HCT116 (cell line): ENCODE measurements around the gene LRRTM3. TPM values are rescaled to one million over a fixed set of nuclear protein-coding genes. Genes with fewer than 3 reads are reported as not detected.

ENCODE experiments used
- ATAC-seq: fragments of 200-7000 bp; cut with Tn5 transposase; 2 replicates; pipeline ENCODE4 v1.9.1; 2020; ENCODE audit warnings: mild to moderate bottlenecking, moderate library complexity
- BruUV-seq: library from RNA; stranded (reverse); fragments of 400-500 nt; replicated peaks from 2 replicates; lab custom pipeline; 2021; lab: Mats Ljungman, UMichigan
- CTCF ChIA-PET: fragments of 300-600 bp; sonication (Branson Sonifier 250); formaldehyde crosslinking; loops from one replicate; lab custom pipeline; 2021; ENCODE audit warnings: antibody characterized with exemption; lab: Charles Lee
- POLR2A ChIA-PET: fragments of 300-600, 350-600 bp; sonication (Branson Sonifier 250); formaldehyde crosslinking; loops from one replicate; lab custom pipeline; 2021; ENCODE audit warnings: antibody characterized with exemption; lab: Charles Lee
- RAD21 ChIA-PET, 2 experiments: fragments of 300-600 bp; sonication (Branson Sonifier 250); formaldehyde crosslinking; loops; one replicate each; lab custom pipeline; 2023; ENCODE audit warnings: low total read pairs in 2 of 2; ENCODE audit not compliant: uncharacterized antibody in 2 of 2, unreplicated experiment in 2 of 2, low non-redundant PET in 1 of 2; lab: Charles Lee
- DNase-seq: peaks from one replicate; pipeline ENCODE4 v3.0.0-alpha.2; 2010; ENCODE audit warnings: low read depth, low spot score
- H2AFZ ChIP-seq: fragments of 200-600 bp; shearing (Covaris generic), sonication (generic); 2 replicates; pipeline ENCODE4 v1.6.1; 2017; ENCODE audit warnings: low read depth, mixed run types, mixed read lengths, antibody characterized with exemption, low read length; ENCODE audit not compliant: poor library complexity, severe bottlenecking
- H3K27ac ChIP-seq: 2 replicates; pipeline ENCODE4 v1.5.1; 2012; ENCODE audit warnings: low read depth, low read length
- H3K27me3 ChIP-seq: fragments of 200-600 bp; sonication (generic); 2 replicates; pipeline ENCODE4 v1.6.1; 2016; ENCODE audit warnings: mixed run types, low read length, mixed read lengths; ENCODE audit not compliant: insufficient read depth
- H3K36me3 ChIP-seq, 2 experiments: fragments of 200-500 bp in 1 of 2; fragments of 200-600 bp in 1 of 2; sonication (Bioruptor generic) in 1 of 2; sonication (generic) in 1 of 2; 2 replicates each; pipeline versions ENCODE4 v1.5.1 to v1.6.1; 2014 to 2016; ENCODE audit warnings: low read length in 2 of 2, inconsistent platforms in 1 of 2, mixed read lengths in 1 of 2, mixed run types in 1 of 2; ENCODE audit not compliant: insufficient read depth in 2 of 2, control insufficient read depth in 1 of 2
- H3K4me1 ChIP-seq, 2 experiments: fragments of 200-600 bp in 1 of 2; sonication (generic) in 1 of 2; 2 replicates each; pipeline versions ENCODE4 v1.5.1 to v1.6.1; 2012 to 2017; ENCODE audit warnings: low read length in 2 of 2, inconsistent platforms in 1 of 2, mild to moderate bottlenecking in 1 of 2, mixed read lengths in 1 of 2, mixed run types in 1 of 2, moderate library complexity in 1 of 2; ENCODE audit not compliant: insufficient read depth in 2 of 2, control insufficient read depth in 1 of 2
- H3K4me2 ChIP-seq: fragments of 200-600 bp; sonication (generic); 2 replicates; pipeline ENCODE4 v1.6.1; 2017; ENCODE audit warnings: mixed run types, low read length, mixed read lengths
- H3K4me3 ChIP-seq, 2 experiments: fragments of 200-600 bp in 1 of 2; sonication (generic) in 1 of 2; replicated peaks in 1 of 2; 2 replicates each; pipeline ENCODE4 v1.5.1; 2011 to 2016; ENCODE audit warnings: low read length in 2 of 2, control low read depth in 1 of 2, low read depth in 1 of 2, mild to moderate bottlenecking in 1 of 2, mixed read lengths in 1 of 2, mixed run types in 1 of 2
- H3K79me2 ChIP-seq: fragments of 200-600 bp; sonication (generic); 2 replicates; pipeline ENCODE4 v1.6.1; 2017; ENCODE audit warnings: mild to moderate bottlenecking, mixed run types, low read length, moderate library complexity, mixed read lengths; ENCODE audit not compliant: insufficient read depth
- H3K9ac ChIP-seq: fragments of 200-600 bp; sonication (generic); 2 replicates; pipeline ENCODE4 v1.6.1; 2016; ENCODE audit warnings: low read length, mixed read lengths
- H3K9me2 ChIP-seq: fragments of 200-600 bp; sonication (generic), shearing (Covaris generic); 2 replicates; pipeline ENCODE4 v1.6.1; 2017; ENCODE audit warnings: mixed run types, mild to moderate bottlenecking, moderate library complexity; ENCODE audit not compliant: insufficient read depth
- H3K9me3 ChIP-seq, 2 experiments: fragments of 200-500 bp in 1 of 2; fragments of 200-600 bp in 1 of 2; sonication (Bioruptor generic) in 1 of 2; sonication (generic) in 1 of 2; 2 replicates each; pipeline ENCODE4 v1.6.1; 2014 to 2017; ENCODE audit warnings: low read length in 2 of 2, mixed read lengths in 2 of 2, inconsistent platforms in 1 of 2, low read depth in 1 of 2, mild to moderate bottlenecking in 1 of 2, mixed run types in 1 of 2, moderate library complexity in 1 of 2; ENCODE audit not compliant: control insufficient read depth in 1 of 2, insufficient read depth in 1 of 2
- H4K20me1 ChIP-seq: fragments of 200-600 bp; sonication (generic), shearing (Covaris generic); 2 replicates; pipeline ENCODE4 v1.6.1; 2017; ENCODE audit warnings: mixed run types, mild to moderate bottlenecking, moderate library complexity; ENCODE audit not compliant: insufficient read depth
- CBX3 ChIP-seq: IDR thresholded peaks from 2 replicates; pipeline ENCODE4 v1.6.1; 2012; ENCODE audit warnings: low read depth
- CEBPB ChIP-seq: IDR thresholded peaks from 2 replicates; pipeline ENCODE4 v1.6.1; 2012; ENCODE audit warnings: low read depth
- ELF1 ChIP-seq: IDR thresholded peaks from 2 replicates; pipeline ENCODE4 v1.6.1; 2012; ENCODE audit warnings: low read depth, borderline replicate concordance
- EZH2 ChIP-seq: fragments of 200-600 bp; sonication (generic); IDR thresholded peaks from 2 replicates; pipeline ENCODE4 v1.6.1; 2017; ENCODE audit warnings: antibody characterized with exemption, mixed run types
- EZH2phosphoT487 ChIP-seq: fragments of 200-600 bp; IDR thresholded peaks from 2 replicates; pipeline ENCODE4 v1.6.1; 2018; ENCODE audit warnings: antibody characterized with exemption, borderline replicate concordance
- FOSL1 ChIP-seq: IDR thresholded peaks from 2 replicates; pipeline ENCODE4 v1.6.1; 2012; ENCODE audit warnings: low read depth
- POLR2A ChIP-seq: IDR thresholded peaks from 2 replicates; pipeline ENCODE4 v1.7.0; 2011; ENCODE audit warnings: borderline replicate concordance; ENCODE audit not compliant: insufficient read depth, insufficient read length; ENCODE audit errors: extremely low read depth
- POLR2AphosphoS5 ChIP-seq: IDR thresholded peaks from 2 replicates; pipeline ENCODE4 v1.6.1; 2011; ENCODE audit warnings: mild to moderate bottlenecking, low read depth, low read length, moderate library complexity
- RAD21 ChIP-seq: IDR thresholded peaks from 2 replicates; pipeline ENCODE4 v1.6.1; 2012; ENCODE audit warnings: low read depth, mild to moderate bottlenecking
- SIN3A ChIP-seq: IDR thresholded peaks from 2 replicates; pipeline ENCODE4 v1.6.1; 2012; ENCODE audit warnings: low read depth
- SP1 ChIP-seq: IDR thresholded peaks from 2 replicates; pipeline ENCODE4 v1.6.1; 2012; ENCODE audit warnings: low read depth
- TCF7L2 ChIP-seq: IDR thresholded peaks from 2 replicates; pipeline ENCODE4 v1.7.0; 2011; ENCODE audit warnings: borderline replicate concordance, inconsistent platforms; ENCODE audit not compliant: insufficient read depth, insufficient read length; ENCODE audit errors: extremely low read depth
- ZFX ChIP-seq: fragments of 450-650 bp; IDR thresholded peaks from 2 replicates; pipeline ENCODE4 v1.6.1; 2017
- ZNF274 ChIP-seq: fragments of 200-500 bp; sonication (Bioruptor generic); IDR thresholded peaks from 2 replicates; pipeline ENCODE4 v1.6.1; 2014; ENCODE audit warnings: mild to moderate bottlenecking, low read depth, low read length, inconsistent platforms
- intact Hi-C: fragments of 100-400 bp; cut with micrococcal nuclease; formaldehyde crosslinking; loops from 2 replicates; pipeline ENCODE4 v1.10.0; 2022
- total RNA-seq: library from RNA; stranded (reverse); gene quantifications from one replicate; pipeline ENCODE4 v1.2.1, GENCODE V29; 2021; ENCODE audit not compliant: unreplicated experiment
- TF ChIP-seq, protein P1 (sequence below): IDR thresholded peaks from 2 replicates; pipeline ENCODE4 v1.6.1; 2012; ENCODE audit warnings: low read depth
- TF ChIP-seq, protein P2 (sequence below): IDR thresholded peaks from 2 replicates; pipeline ENCODE4 v1.6.1; 2012
- TF ChIP-seq, protein P3 (sequence below): IDR thresholded peaks from 2 replicates; pipeline ENCODE4 v1.6.1; 2012
- TF ChIP-seq, protein P4 (sequence below): IDR thresholded peaks from 2 replicates; pipeline ENCODE4 v1.6.1; 2011; ENCODE audit warnings: mild to moderate bottlenecking, low read length, moderate library complexity; ENCODE audit not compliant: insufficient replicate concordance; ENCODE audit errors: extremely low read depth

LRRTM3 gene
- total RNA-seq, 1 experiment from 2014 or later, result not detected

DNA sequence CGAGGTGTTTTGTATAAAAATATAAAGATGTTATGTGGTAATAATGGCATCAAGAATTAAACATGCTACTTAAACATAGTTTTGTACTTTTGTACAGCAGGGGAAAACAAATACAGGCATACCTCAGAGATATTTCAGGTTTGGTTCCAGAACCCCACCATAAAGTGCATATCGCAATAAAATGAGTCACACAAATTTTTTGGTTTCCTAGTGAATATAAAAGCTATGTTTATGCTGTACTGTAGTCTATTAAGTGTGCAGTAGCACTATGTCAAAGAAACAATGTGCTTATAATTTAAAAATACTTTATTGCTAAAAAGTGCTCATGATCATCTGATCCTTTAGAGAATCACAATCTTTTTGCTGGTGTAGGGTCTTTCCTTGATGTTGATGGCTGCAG, 17.8 kb downstream of the LRRTM3 start:
- no peaks in the 10 kb centered on the region for H3K27me3 ChIP-seq
- H3K9ac ChIP-seq, result no peak overlapping the region
- H2AFZ ChIP-seq, result no peak overlapping the region
- H3K4me3 ChIP-seq, result no peak overlapping the region
- H3K9me2 ChIP-seq, result no peaks in the 10 kb centered on the region
- RAD21 ChIA-PET, result no interaction called here
- POLR2A ChIA-PET, result no interaction called here
- CTCF ChIA-PET, result no interaction called here
- no peak for DNase-seq
- H3K27ac ChIP-seq, result no peak overlapping the region
- no peaks in the 10 kb centered on the region for H3K79me2 ChIP-seq
- no peak overlapping the region for H3K4me2 ChIP-seq
- no peaks in the 10 kb centered on the region for H3K36me3 ChIP-seq
- intact Hi-C loops, result no loop called here
- H4K20me1 ChIP-seq, result no peaks in the 10 kb centered on the region
- BruUV-seq, result no TSS peak
- ATAC-seq, result no peak
- TF ChIP-seq, protein P1, sequence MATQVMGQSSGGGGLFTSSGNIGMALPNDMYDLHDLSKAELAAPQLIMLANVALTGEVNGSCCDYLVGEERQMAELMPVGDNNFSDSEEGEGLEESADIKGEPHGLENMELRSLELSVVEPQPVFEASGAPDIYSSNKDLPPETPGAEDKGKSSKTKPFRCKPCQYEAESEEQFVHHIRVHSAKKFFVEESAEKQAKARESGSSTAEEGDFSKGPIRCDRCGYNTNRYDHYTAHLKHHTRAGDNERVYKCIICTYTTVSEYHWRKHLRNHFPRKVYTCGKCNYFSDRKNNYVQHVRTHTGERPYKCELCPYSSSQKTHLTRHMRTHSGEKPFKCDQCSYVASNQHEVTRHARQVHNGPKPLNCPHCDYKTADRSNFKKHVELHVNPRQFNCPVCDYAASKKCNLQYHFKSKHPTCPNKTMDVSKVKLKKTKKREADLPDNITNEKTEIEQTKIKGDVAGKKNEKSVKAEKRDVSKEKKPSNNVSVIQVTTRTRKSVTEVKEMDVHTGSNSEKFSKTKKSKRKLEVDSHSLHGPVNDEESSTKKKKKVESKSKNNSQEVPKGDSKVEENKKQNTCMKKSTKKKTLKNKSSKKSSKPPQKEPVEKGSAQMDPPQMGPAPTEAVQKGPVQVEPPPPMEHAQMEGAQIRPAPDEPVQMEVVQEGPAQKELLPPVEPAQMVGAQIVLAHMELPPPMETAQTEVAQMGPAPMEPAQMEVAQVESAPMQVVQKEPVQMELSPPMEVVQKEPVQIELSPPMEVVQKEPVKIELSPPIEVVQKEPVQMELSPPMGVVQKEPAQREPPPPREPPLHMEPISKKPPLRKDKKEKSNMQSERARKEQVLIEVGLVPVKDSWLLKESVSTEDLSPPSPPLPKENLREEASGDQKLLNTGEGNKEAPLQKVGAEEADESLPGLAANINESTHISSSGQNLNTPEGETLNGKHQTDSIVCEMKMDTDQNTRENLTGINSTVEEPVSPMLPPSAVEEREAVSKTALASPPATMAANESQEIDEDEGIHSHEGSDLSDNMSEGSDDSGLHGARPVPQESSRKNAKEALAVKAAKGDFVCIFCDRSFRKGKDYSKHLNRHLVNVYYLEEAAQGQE, result no peak
- no peak for TF ChIP-seq POLR2A
- TF ChIP-seq CEBPB, result no peak
- TF ChIP-seq, protein P2, sequence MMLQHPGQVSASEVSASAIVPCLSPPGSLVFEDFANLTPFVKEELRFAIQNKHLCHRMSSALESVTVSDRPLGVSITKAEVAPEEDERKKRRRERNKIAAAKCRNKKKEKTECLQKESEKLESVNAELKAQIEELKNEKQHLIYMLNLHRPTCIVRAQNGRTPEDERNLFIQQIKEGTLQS, result no peak
- no peak for TF ChIP-seq ELF1
- TF ChIP-seq EZH2, result no peak
- TF ChIP-seq EZH2phosphoT487, result no peak
- no peak for TF ChIP-seq TCF7L2
- TF ChIP-seq SIN3A, result no peak
- no peak for TF ChIP-seq SP1
- no peak for TF ChIP-seq POLR2AphosphoS5
- no peak for TF ChIP-seq ZNF274
- TF ChIP-seq CBX3, result no peak
- TF ChIP-seq RAD21, result no peak
- no peak for TF ChIP-seq ZFX
- no peak for TF ChIP-seq FOSL1
- TF ChIP-seq, protein P3, sequence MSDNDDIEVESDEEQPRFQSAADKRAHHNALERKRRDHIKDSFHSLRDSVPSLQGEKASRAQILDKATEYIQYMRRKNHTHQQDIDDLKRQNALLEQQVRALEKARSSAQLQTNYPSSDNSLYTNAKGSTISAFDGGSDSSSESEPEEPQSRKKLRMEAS, result no peak
- TF ChIP-seq, protein P4, sequence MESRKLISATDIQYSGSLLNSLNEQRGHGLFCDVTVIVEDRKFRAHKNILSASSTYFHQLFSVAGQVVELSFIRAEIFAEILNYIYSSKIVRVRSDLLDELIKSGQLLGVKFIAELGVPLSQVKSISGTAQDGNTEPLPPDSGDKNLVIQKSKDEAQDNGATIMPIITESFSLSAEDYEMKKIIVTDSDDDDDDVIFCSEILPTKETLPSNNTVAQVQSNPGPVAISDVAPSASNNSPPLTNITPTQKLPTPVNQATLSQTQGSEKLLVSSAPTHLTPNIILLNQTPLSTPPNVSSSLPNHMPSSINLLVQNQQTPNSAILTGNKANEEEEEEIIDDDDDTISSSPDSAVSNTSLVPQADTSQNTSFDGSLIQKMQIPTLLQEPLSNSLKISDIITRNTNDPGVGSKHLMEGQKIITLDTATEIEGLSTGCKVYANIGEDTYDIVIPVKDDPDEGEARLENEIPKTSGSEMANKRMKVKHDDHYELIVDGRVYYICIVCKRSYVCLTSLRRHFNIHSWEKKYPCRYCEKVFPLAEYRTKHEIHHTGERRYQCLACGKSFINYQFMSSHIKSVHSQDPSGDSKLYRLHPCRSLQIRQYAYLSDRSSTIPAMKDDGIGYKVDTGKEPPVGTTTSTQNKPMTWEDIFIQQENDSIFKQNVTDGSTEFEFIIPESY, result no peak
- no peaks in the 10 kb centered on the region for H3K4me1 ChIP-seq
- H3K9me3 ChIP-seq, result no peaks in the 10 kb centered on the region
